Measurements from ENCODE around the gene CTAG1B.

DNA sequence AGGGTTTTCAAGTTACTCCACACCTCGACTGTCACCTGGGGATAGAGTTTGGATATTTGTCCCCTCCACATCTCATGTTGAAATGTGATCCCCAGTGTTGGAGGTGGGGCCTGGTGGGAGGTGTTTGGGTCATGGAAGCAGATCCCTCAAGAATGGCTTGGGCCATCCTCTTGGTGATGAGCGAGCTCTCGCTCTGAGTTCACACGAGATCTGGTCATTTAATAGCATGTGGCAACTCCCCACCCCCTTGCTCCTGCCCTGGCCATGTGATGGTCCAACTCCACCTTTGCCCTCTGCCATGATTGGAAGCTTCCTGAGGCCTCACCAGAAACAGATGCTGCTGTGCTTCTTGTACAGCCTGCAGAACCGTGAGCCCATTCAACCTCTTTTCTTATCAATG, 25.9 kb downstream of the CTAG1B start:
- TF ChIP-seq POLR2A (IDR thresholded peaks at IDR 0.05; ENCODE audit: borderline replicate concordance, extremely low read depth, insufficient read depth, insufficient read length) (no peak), EZH2 (IDR thresholded peaks at IDR 0.05) (no peak), MAX (IDR thresholded peaks at IDR 0.05) (no peak), SP1 (IDR thresholded peaks at IDR 0.05; ENCODE audit: low read depth) (no peak), YY1 (IDR thresholded peaks at IDR 0.05; ENCODE audit: extremely low read depth, insufficient replicate concordance, low read depth, low read length) (no peak), POLR2AphosphoS5 (IDR thresholded peaks at IDR 0.05; ENCODE audit: low read depth, low read length) (no peak), EZH2phosphoT487 (IDR thresholded peaks at IDR 0.05; ENCODE audit: borderline replicate concordance) (no peak), FOSL1 (IDR thresholded peaks at IDR 0.05; ENCODE audit: low read depth) (no peak), CBX3 (IDR thresholded peaks at IDR 0.05; ENCODE audit: low read depth) (no peak), CEBPB (IDR thresholded peaks at IDR 0.05; ENCODE audit: low read depth) (no peak), EGR1 (IDR thresholded peaks at IDR 0.05; ENCODE audit: low read depth) (no peak), ZBTB33 (IDR thresholded peaks at IDR 0.05; ENCODE audit: extremely low read depth, insufficient replicate concordance, low read length) (no peak)
- TF ChIP-seq, protein P1, sequence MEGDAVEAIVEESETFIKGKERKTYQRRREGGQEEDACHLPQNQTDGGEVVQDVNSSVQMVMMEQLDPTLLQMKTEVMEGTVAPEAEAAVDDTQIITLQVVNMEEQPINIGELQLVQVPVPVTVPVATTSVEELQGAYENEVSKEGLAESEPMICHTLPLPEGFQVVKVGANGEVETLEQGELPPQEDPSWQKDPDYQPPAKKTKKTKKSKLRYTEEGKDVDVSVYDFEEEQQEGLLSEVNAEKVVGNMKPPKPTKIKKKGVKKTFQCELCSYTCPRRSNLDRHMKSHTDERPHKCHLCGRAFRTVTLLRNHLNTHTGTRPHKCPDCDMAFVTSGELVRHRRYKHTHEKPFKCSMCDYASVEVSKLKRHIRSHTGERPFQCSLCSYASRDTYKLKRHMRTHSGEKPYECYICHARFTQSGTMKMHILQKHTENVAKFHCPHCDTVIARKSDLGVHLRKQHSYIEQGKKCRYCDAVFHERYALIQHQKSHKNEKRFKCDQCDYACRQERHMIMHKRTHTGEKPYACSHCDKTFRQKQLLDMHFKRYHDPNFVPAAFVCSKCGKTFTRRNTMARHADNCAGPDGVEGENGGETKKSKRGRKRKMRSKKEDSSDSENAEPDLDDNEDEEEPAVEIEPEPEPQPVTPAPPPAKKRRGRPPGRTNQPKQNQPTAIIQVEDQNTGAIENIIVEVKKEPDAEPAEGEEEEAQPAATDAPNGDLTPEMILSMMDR (IDR thresholded peaks at IDR 0.05 in 2 of 3, conservative IDR thresholded peaks at IDR 0.05 in 1 of 3; ENCODE audit: borderline replicate concordance in 1 of 3, insufficient read depth in 1 of 3, low read depth in 2 of 3, low read length in 2 of 3), result no peak
